ENCODE results near the gene PLOD1. TPM values are rescaled to one million over a fixed set of nuclear protein-coding genes. Genes with fewer than 3 reads are reported as not detected.
A peak's percentile ranks its signal among the peaks of the same experiment; 100 is the strongest.

Gene PLOD1
- total RNA-seq, 1 experiment from 2014 or later, result 46.9 TPM

DNA sequence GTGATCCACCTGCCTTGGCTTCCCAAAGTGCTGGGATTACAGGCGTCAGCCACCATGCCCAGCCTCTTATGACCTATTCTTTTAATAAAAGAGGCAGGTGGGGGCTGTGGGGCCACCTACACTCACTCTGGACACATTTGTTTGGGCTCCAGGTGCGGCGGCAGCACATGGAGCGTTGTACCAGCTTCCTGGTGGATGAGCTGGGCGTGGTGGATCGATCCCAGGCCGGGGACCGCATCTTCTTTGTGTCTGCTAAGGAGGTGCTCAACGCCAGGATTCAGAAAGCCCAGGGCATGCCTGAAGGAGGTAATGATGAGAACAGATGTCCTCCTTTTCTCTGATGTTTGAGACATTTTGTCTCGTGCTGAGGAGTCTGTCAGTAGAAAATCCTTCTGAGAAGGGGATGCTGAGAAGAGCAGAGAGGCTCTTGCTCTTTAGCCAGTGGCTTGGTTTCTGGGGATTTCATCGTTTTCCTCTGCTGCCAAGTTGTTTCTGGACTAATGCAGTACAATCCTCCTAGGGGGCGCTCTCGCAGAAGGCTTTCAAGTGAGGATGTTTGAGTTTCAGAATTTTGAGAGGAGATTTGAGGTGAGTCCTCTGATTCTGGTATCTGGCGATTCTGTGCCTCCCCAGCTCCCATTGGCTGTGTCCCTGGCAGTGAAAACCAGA is 66.9 kb downstream of the PLOD1 start:
- DNase-seq (ENCODE audit: low spot score), result peak; percentile 77
- Mint-ChIP-seq H3K9me3 (no peaks in the 10 kb centered on the region), H3K27ac (no peak overlapping the region), H3K4me3 (no peak overlapping the region), H3K4me1 (no peaks in the 10 kb centered on the region), H3K27me3 (ENCODE audit: low read depth) (no peaks in the 10 kb centered on the region), H3K36me3 (peaks cover 80% of the 10 kb centered on the region)
- ChIA-PET CTCF (interaction anchor here (0.9 kb wide), 1 partner anchor 78 kb away, joined by 3 read pairs; no protein-coding TSS in a partner anchor), POLR2A (interaction anchor here (1.0 kb wide), 1 partner anchor 92 kb away, joined by 4 read pairs; no protein-coding TSS in a partner anchor)
- peak; percentile 66 for ATAC-seq
- TF ChIP-seq, protein P1, sequence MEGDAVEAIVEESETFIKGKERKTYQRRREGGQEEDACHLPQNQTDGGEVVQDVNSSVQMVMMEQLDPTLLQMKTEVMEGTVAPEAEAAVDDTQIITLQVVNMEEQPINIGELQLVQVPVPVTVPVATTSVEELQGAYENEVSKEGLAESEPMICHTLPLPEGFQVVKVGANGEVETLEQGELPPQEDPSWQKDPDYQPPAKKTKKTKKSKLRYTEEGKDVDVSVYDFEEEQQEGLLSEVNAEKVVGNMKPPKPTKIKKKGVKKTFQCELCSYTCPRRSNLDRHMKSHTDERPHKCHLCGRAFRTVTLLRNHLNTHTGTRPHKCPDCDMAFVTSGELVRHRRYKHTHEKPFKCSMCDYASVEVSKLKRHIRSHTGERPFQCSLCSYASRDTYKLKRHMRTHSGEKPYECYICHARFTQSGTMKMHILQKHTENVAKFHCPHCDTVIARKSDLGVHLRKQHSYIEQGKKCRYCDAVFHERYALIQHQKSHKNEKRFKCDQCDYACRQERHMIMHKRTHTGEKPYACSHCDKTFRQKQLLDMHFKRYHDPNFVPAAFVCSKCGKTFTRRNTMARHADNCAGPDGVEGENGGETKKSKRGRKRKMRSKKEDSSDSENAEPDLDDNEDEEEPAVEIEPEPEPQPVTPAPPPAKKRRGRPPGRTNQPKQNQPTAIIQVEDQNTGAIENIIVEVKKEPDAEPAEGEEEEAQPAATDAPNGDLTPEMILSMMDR (IDR thresholded peaks at IDR 0.05), result peak; percentile 61
- no peak for TF ChIP-seq SOX15 (CRISPR knock-in tag; IDR thresholded peaks at IDR 0.05)
- TF ChIP-seq, protein P2, sequence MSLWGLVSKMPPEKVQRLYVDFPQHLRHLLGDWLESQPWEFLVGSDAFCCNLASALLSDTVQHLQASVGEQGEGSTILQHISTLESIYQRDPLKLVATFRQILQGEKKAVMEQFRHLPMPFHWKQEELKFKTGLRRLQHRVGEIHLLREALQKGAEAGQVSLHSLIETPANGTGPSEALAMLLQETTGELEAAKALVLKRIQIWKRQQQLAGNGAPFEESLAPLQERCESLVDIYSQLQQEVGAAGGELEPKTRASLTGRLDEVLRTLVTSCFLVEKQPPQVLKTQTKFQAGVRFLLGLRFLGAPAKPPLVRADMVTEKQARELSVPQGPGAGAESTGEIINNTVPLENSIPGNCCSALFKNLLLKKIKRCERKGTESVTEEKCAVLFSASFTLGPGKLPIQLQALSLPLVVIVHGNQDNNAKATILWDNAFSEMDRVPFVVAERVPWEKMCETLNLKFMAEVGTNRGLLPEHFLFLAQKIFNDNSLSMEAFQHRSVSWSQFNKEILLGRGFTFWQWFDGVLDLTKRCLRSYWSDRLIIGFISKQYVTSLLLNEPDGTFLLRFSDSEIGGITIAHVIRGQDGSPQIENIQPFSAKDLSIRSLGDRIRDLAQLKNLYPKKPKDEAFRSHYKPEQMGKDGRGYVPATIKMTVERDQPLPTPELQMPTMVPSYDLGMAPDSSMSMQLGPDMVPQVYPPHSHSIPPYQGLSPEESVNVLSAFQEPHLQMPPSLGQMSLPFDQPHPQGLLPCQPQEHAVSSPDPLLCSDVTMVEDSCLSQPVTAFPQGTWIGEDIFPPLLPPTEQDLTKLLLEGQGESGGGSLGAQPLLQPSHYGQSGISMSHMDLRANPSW (CRISPR knock-in tag; conservative IDR thresholded peaks at IDR 0.05; ENCODE audit: low read depth), result no peak
- TF ChIP-seq GABPB1 (CRISPR knock-in tag; IDR thresholded peaks at IDR 0.05), result peak; percentile 73

DNA sequence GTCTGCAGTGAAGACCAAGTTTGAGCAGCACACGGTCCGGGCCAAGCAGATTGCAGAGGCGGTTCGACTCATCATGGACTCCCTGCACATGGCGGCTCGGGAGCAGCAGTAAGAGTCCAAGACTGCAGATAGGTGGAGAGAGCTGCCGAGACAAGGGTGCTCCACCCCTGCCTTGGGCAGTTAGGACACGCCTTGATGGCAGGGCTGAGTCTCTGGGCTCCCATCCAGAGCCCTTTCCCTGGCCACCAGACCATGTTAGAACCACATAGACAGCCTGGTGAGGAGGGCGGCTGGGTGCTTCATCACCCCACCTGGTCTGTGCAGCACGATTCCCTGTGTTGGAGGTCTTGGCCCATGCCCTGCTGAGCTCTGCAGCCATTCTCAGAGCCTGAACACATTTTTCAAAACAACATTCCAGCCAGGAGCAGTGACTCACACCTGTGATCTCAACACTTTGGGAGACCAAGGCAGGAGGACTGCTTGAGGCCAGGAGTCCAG is 67.5 kb downstream of the PLOD1 start:
- ATAC-seq (no peak), DNase-seq (ENCODE audit: low spot score) (no peak)
- Mint-ChIP-seq H3K27ac (no peak overlapping the region), H3K27me3 (ENCODE audit: low read depth) (no peaks in the 10 kb centered on the region), H3K4me1 (no peaks in the 10 kb centered on the region), H3K4me3 (no peak overlapping the region), H3K9me3 (no peaks in the 10 kb centered on the region), H3K36me3 (peaks cover 81% of the 10 kb centered on the region)
- ChIA-PET CTCF (interaction anchor here (1.2 kb wide), 1 partner anchor 260 kb away, joined by 3 read pairs; no protein-coding TSS in a partner anchor), POLR2A (no interaction called here)
- TF ChIP-seq ZNF232 (CRISPR knock-in tag; IDR thresholded peaks at IDR 0.05) (no peak), TCF7 (CRISPR knock-in tag; IDR thresholded peaks at IDR 0.05; ENCODE audit: low read depth) (0 out of 2 replicates have a peak, but pooled peaks have one; percentile 42), FOXP1 (CRISPR knock-in tag; IDR thresholded peaks at IDR 0.05; ENCODE audit: borderline replicate concordance) (peak; percentile 59; the same call in 1 of the 2 replicates)
- TF ChIP-seq, protein P3, sequence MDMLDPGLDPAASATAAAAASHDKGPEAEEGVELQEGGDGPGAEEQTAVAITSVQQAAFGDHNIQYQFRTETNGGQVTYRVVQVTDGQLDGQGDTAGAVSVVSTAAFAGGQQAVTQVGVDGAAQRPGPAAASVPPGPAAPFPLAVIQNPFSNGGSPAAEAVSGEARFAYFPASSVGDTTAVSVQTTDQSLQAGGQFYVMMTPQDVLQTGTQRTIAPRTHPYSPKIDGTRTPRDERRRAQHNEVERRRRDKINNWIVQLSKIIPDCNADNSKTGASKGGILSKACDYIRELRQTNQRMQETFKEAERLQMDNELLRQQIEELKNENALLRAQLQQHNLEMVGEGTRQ (CRISPR knock-in tag; IDR thresholded peaks at IDR 0.05), result no peak

DNA sequence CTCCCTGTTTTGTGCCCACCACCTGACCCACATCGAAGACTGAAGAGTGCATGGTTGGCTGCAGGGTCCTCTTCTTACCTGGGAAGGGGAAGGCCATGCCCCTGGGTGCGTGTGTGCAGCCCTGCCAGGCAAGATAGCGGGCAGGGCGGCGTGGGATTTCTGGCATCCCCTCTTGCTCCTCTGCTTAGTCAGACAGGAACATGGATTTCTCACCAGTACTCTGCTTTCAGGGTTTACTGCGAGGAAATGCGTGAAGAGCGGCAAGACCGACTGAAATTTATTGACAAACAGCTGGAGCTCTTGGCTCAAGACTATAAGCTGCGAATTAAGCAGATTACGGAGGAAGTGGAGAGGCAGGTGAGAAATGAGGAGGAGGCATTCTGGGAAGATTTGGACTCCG is 69.2 kb downstream of the PLOD1 start:
- DNase-seq (ENCODE audit: low spot score) (no peak), ATAC-seq (no peak)
- Mint-ChIP-seq H3K27ac (no peak overlapping the region), H3K27me3 (ENCODE audit: low read depth) (no peaks in the 10 kb centered on the region), H3K4me1 (no peaks in the 10 kb centered on the region), H3K36me3 (peaks cover 82% of the 10 kb centered on the region), H3K9me3 (peaks cover 5% of the 10 kb centered on the region), H3K4me3 (no peak overlapping the region)
- CTCF ChIA-PET, result interaction anchor here (1.3 kb wide), 1 partner anchor 15 kb away, joined by 7 read pairs; the partner anchor contains the start of gene MIIP
- POLR2A ChIA-PET, result interaction anchor here (0.6 kb wide), 1 partner anchor 37 kb away, joined by 3 read pairs; no protein-coding TSS in a partner anchor
- TF ChIP-seq, protein P4, sequence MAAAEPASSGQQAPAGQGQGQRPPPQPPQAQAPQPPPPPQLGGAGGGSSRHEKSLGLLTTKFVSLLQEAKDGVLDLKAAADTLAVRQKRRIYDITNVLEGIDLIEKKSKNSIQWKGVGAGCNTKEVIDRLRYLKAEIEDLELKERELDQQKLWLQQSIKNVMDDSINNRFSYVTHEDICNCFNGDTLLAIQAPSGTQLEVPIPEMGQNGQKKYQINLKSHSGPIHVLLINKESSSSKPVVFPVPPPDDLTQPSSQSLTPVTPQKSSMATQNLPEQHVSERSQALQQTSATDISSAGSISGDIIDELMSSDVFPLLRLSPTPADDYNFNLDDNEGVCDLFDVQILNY (CRISPR knock-in tag; IDR thresholded peaks at IDR 0.05), result no peak
- TF ChIP-seq, protein P5, sequence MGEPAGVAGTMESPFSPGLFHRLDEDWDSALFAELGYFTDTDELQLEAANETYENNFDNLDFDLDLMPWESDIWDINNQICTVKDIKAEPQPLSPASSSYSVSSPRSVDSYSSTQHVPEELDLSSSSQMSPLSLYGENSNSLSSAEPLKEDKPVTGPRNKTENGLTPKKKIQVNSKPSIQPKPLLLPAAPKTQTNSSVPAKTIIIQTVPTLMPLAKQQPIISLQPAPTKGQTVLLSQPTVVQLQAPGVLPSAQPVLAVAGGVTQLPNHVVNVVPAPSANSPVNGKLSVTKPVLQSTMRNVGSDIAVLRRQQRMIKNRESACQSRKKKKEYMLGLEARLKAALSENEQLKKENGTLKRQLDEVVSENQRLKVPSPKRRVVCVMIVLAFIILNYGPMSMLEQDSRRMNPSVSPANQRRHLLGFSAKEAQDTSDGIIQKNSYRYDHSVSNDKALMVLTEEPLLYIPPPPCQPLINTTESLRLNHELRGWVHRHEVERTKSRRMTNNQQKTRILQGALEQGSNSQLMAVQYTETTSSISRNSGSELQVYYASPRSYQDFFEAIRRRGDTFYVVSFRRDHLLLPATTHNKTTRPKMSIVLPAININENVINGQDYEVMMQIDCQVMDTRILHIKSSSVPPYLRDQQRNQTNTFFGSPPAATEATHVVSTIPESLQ (CRISPR knock-in tag; IDR thresholded peaks at IDR 0.05), result no peak
- TF ChIP-seq, protein P6, sequence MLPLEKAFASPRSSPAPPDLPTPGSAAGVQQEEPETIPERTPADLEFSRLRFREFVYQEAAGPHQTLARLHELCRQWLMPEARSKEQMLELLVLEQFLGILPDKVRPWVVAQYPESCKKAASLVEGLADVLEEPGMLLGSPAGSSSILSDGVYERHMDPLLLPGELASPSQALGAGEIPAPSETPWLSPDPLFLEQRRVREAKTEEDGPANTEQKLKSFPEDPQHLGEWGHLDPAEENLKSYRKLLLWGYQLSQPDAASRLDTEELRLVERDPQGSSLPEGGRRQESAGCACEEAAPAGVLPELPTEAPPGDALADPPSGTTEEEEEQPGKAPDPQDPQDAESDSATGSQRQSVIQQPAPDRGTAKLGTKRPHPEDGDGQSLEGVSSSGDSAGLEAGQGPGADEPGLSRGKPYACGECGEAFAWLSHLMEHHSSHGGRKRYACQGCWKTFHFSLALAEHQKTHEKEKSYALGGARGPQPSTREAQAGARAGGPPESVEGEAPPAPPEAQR (CRISPR knock-in tag; IDR thresholded peaks at IDR 0.05), result no peak

Measured in WTC11 (cell line).